Measurements from ENCODE around the gene RNF11.

Gene RNF11

GRCh38 chr1:51302270-51302669 lies 66.2 kb downstream of the RNF11 start:
- no peak for DNase-seq (ENCODE audit: extremely low read depth, low read depth)
- TF ChIP-seq CTCF (IDR thresholded peaks at IDR 0.05; ENCODE audit: low read depth, low read length): no peak

GRCh38 chr1:51302746-51303145 lies 66.7 kb downstream of the RNF11 start:
- DNase-seq (ENCODE audit: extremely low read depth, low read depth): no peak
- no peak for TF ChIP-seq CTCF (IDR thresholded peaks at IDR 0.05; ENCODE audit: low read depth, low read length)

GRCh38 chr1:51303315-51303714 lies 67.2 kb downstream of the RNF11 start:
- DNase-seq (ENCODE audit: extremely low read depth, low read depth): no peak
- TF ChIP-seq CTCF (IDR thresholded peaks at IDR 0.05; ENCODE audit: low read depth, low read length): no peak

GRCh38 chr1:51303751-51304251 lies 67.7 kb downstream of the RNF11 start:
- no peak for TF ChIP-seq CTCF (IDR thresholded peaks at IDR 0.05; ENCODE audit: low read depth, low read length)
- DNase-seq (ENCODE audit: extremely low read depth, low read depth): no peak

GRCh38 chr1:51304360-51304759 lies 68.3 kb downstream of the RNF11 start:
- no peak for TF ChIP-seq CTCF (IDR thresholded peaks at IDR 0.05; ENCODE audit: low read depth, low read length)
- DNase-seq (ENCODE audit: extremely low read depth, low read depth): no peak

GRCh38 chr1:51305371-51305823 lies 69.3 kb downstream of the RNF11 start:
- TF ChIP-seq CTCF (IDR thresholded peaks at IDR 0.05; ENCODE audit: low read depth, low read length): no peak
- DNase-seq (ENCODE audit: extremely low read depth, low read depth): no peak

GRCh38 chr1:51306950-51307349 lies 70.9 kb downstream of the RNF11 start:
- DNase-seq (ENCODE audit: extremely low read depth, low read depth): no peak
- TF ChIP-seq CTCF (IDR thresholded peaks at IDR 0.05; ENCODE audit: low read depth, low read length): no peak

Measured in AG09319 (cell line).